Breast epithelium (tissue), 3 donors: ENCODE measurements around the gene PCDHGA8.
"Not testable (repeated sequence)": the region's sequence is repeated elsewhere in the genome, so short reads cannot be mapped to it uniquely, and the experiment has no call there.

ENCODE experiments used
- CTCF ChIP-seq, 3 donors: fragments of 450-650 bp; IDR thresholded peaks; one replicate each; pipeline ENCODE4 v1.5.1; 2016 to 2017; ENCODE audit warnings: antibody characterized with exemption in 3 of 3, mild to moderate bottlenecking in 3 of 3, moderate library complexity in 3 of 3
- POLR2A ChIP-seq: fragments of 450-650 bp; IDR thresholded peaks from one replicate; pipeline ENCODE4 v1.6.1; 2016; ENCODE audit warnings: antibody characterized with exemption, mild to moderate bottlenecking, moderate library complexity
- POLR2AphosphoS5 ChIP-seq, 3 donors: sonication (generic); formaldehyde crosslinking; IDR thresholded peaks; one replicate each; pipeline ENCODE4 v1.6.1; 2017; ENCODE audit warnings: antibody characterized with exemption in 3 of 3

DNA sequence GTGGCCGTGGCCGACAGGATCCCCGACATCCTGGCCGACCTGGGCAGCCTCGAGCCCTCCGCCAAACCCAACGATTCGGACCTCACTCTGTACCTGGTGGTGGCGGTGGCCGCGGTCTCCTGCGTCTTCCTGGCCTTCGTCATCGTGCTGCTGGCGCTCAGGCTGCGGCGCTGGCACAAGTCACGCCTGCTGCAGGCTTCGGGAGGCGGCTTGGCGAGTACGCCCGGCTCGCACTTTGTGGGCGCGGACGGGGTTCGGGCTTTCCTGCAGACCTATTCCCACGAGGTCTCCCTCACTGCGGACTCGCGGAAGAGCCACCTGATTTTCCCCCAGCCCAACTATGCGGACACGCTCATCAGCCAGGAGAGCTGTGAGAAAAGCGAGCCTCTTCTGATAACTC, 46.4 kb upstream of the PCDHGA8 start:
- TF ChIP-seq POLR2A; CTCF (IDR thresholded peaks at IDR 0.05); POLR2AphosphoS5 (IDR thresholded peaks at IDR 0.05): not testable (repeated sequence)
